ENCODE data around the gene CDH10. TPM values are rescaled to one million over a fixed set of nuclear protein-coding genes. Genes with fewer than 3 reads are reported as not detected.

Gene CDH10
- total and polyA plus RNA-seq, 2 of the 13 experiments (the other 11 are each of a cell fraction or from before 2014, with no cell fraction given), result 0.01 to 0.04 TPM

- H2AFZ ChIP-seq (ENCODE audit: low read length), result no peak overlapping the region
- no TSS peak for BruUV-seq (replicated peaks)
- intact Hi-C loops (cut with micrococcal nuclease; ENCODE audit: unreplicated experiment), result no loop called here
- in situ Hi-C loops (cut with HindIII; ENCODE audit: extremely low pct_ligation_motif_present, low pct_unique_long_range_greater_than_20kb), result no loop called here
- H3K79me2 ChIP-seq (ENCODE audit: insufficient read depth, low read length), result no peaks in the 10 kb centered on the region
- 21% methylated on average over 2 of the region's 2 CpGs for WGBS (ENCODE audit: low lambda C conversion rate)
- no peaks in the 10 kb centered on the region for H3K4me1 ChIP-seq (ENCODE audit: insufficient read depth, low read length)
- no peaks in the 10 kb centered on the region for H3K9me3 ChIP-seq (ENCODE audit: low read length)
- H3K4me3 ChIP-seq (replicated peaks in 1 of 3; ENCODE audit: insufficient read depth in 1 of 3, low read depth in 2 of 3, low read length in 3 of 3), result no peak overlapping the region
- H3K4me2 ChIP-seq (ENCODE audit: low read depth, low read length), result no peak overlapping the region
- H3K27me3 ChIP-seq (ENCODE audit: control insufficient read depth in 1 of 2, insufficient read depth in 2 of 2, low read length in 2 of 2), result no peaks in the 10 kb centered on the region
- TF ChIP-seq NKX3-1 (CRISPR knock-in tag; IDR thresholded peaks at IDR 0.05), result no peak
- no peak for TF ChIP-seq MTERF4 (CRISPR knock-in tag; IDR thresholded peaks at IDR 0.05)
- no peak for TF ChIP-seq SMYD3 (CRISPR knock-in tag; IDR thresholded peaks at IDR 0.05)
- TF ChIP-seq ZNF770 (CRISPR knock-in tag; IDR thresholded peaks at IDR 0.05), result no peak
- no peak for TF ChIP-seq ZKSCAN5 (CRISPR knock-in tag; IDR thresholded peaks at IDR 0.05)
- no peak for TF ChIP-seq KLF12 (CRISPR knock-in tag; IDR thresholded peaks at IDR 0.05; ENCODE audit: borderline replicate concordance)
- no peak for TF ChIP-seq FOXM1 (CRISPR knock-in tag; IDR thresholded peaks at IDR 0.05)
- no peak for TF ChIP-seq SRSF4 (IDR thresholded peaks at IDR 0.05; ENCODE audit: low read depth, low read length, poor library complexity, severe bottlenecking)
- no peak for TF ChIP-seq SNRNP70 (IDR thresholded peaks at IDR 0.05; ENCODE audit: low read depth, low read length)
- TF ChIP-seq ZNF562 (CRISPR knock-in tag; IDR thresholded peaks at IDR 0.05; ENCODE audit: borderline replicate concordance), result no peak
- no peak for TF ChIP-seq ZNF773 (CRISPR knock-in tag; IDR thresholded peaks at IDR 0.05; ENCODE audit: borderline replicate concordance)
- TF ChIP-seq HMG20A (CRISPR knock-in tag; IDR thresholded peaks at IDR 0.05; ENCODE audit: borderline replicate concordance), result no peak
- TF ChIP-seq ZNF354B (CRISPR knock-in tag; IDR thresholded peaks at IDR 0.05), result no peak
- no peak for TF ChIP-seq TEAD2 (CRISPR knock-in tag; IDR thresholded peaks at IDR 0.05)
- TF ChIP-seq SCMH1 (CRISPR knock-in tag; IDR thresholded peaks at IDR 0.05; ENCODE audit: borderline replicate concordance), result no peak
- TF ChIP-seq AGO2 (optimal IDR thresholded peaks at IDR 0.05; ENCODE audit: low read depth, low read length), result no peak
- TF ChIP-seq CREM (IDR thresholded peaks at IDR 0.05), result no peak
- TF ChIP-seq CREM (CRISPR knock-in tag; IDR thresholded peaks at IDR 0.05), result no peak
- no peak for TF ChIP-seq DMTF1 (CRISPR knock-in tag; IDR thresholded peaks at IDR 0.05)
- H4K20me1 ChIP-seq (ENCODE audit: insufficient read depth, low read length), result no peaks in the 10 kb centered on the region
- POLR2A ChIA-PET, result no interaction called here
- H3K36me3 ChIP-seq (replicated peaks in 1 of 2; ENCODE audit: control insufficient read depth in 1 of 2, insufficient read depth in 2 of 2, low read length in 2 of 2), result no peaks in the 10 kb centered on the region
- CTCF ChIA-PET (ENCODE audit: low intra/inter-chr PET ratio, low total read pairs), result no interaction called here
- H3K27ac ChIP-seq (ENCODE audit: extremely low read length, insufficient read depth, low read length), result no peak overlapping the region
- no peak for FAIRE-seq
- H3K9ac ChIP-seq (ENCODE audit: insufficient read depth, low read depth, low read length), result no peak overlapping the region
- no peak for ATAC-seq
- no peak for DNase-seq (ENCODE audit: low spot score)
These were observed 200.4 kb downstream of the CDH10 start for GRCh38 chr5:24444414-24444813.

All from HepG2 (cell line).